ENCODE data around the gene SLC12A3.
"Not testable (repeated sequence)": the region's sequence is repeated elsewhere in the genome, so short reads cannot be mapped to it uniquely, and the experiment has no call there.

Gene SLC12A3

GRCh38 chr16:56931892-56932720, 67.1 kb downstream of the SLC12A3 start, which contains the start of gene HERPUD1:
Gene HERPUD1 (plus strand): TSS chr16:56932142. CDS start chr16:56932245, 103 bp downstream.
- H3K36me3 ChIP-seq (ENCODE audit: insufficient read depth): peaks cover 26% of the 10 kb centered on the region; the same call in 1 of the 2 replicates
- peak within 1 kb of the TSS; percentile 36; the same call in 1 of the 2 replicates for H2AFZ ChIP-seq (ENCODE audit: low read depth)
- H3K4me3 ChIP-seq (IDR thresholded peaks at IDR 0.05; ENCODE audit: insufficient read depth, low read depth, low read length): no peak within 1 kb of the TSS
- H3K27me3 ChIP-seq (ENCODE audit: insufficient read depth, low read depth): no peaks in the 10 kb centered on the region
- peaks cover 18% of the 10 kb centered on the region; the same call in 1 of the 2 replicates for H4K20me1 ChIP-seq (ENCODE audit: insufficient read depth)
- no peak for TF ChIP-seq CTCF (conservative IDR thresholded peaks at IDR 0.05; ENCODE audit: low read depth, low read length)
- peaks cover 50% of the 10 kb centered on the region for H3K4me1 ChIP-seq (ENCODE audit: low read depth, poor library complexity, severe bottlenecking)
- peak within 1 kb of the TSS; percentile 100 for H3K4me2 ChIP-seq
- peak within 1 kb of the TSS; percentile 99 for H3K9ac ChIP-seq
- H3K79me2 ChIP-seq (ENCODE audit: insufficient read depth, low read depth): peaks cover 51% of the 10 kb centered on the region
- H3K27ac ChIP-seq: peak within 1 kb of the TSS; percentile 97

- Histone ChIP-seq H3K9ac (peak overlapping the region; percentile 99), H3K4me3 (IDR thresholded peaks at IDR 0.05; ENCODE audit: insufficient read depth, low read depth, low read length) (no peak overlapping the region), H3K27ac (peak overlapping the region; percentile 97), H3K4me1 (ENCODE audit: low read depth, poor library complexity, severe bottlenecking) (peaks cover 50% of the 10 kb centered on the region), H3K36me3 (ENCODE audit: insufficient read depth) (peaks cover 35% of the 10 kb centered on the region; the same call in 1 of the 2 replicates), H3K4me2 (peak overlapping the region; percentile 100), H3K79me2 (ENCODE audit: insufficient read depth, low read depth) (peaks cover 60% of the 10 kb centered on the region), H3K27me3 (ENCODE audit: insufficient read depth, low read depth) (no peaks in the 10 kb centered on the region), H2AFZ (ENCODE audit: low read depth) (no peak overlapping the region), H4K20me1 (ENCODE audit: insufficient read depth) (peaks cover 18% of the 10 kb centered on the region; the same call in 1 of the 2 replicates)
- TF ChIP-seq CTCF (conservative IDR thresholded peaks at IDR 0.05; ENCODE audit: low read depth, low read length): no peak
These were observed 68.0 kb downstream of the SLC12A3 start for GRCh38 chr16:56932721-56933619.

- Histone ChIP-seq H2AFZ (ENCODE audit: low read depth) (no peak overlapping the region), H3K27ac (peak overlapping the region; percentile 97), H4K20me1 (ENCODE audit: insufficient read depth) (peaks cover 18% of the 10 kb centered on the region; the same call in 1 of the 2 replicates), H3K4me3 (IDR thresholded peaks at IDR 0.05; ENCODE audit: insufficient read depth, low read depth, low read length) (no peak overlapping the region), H3K9ac (peak overlapping the region; percentile 99), H3K4me1 (ENCODE audit: low read depth, poor library complexity, severe bottlenecking) (peaks cover 59% of the 10 kb centered on the region), H3K27me3 (ENCODE audit: insufficient read depth, low read depth) (no peaks in the 10 kb centered on the region), H3K4me2 (peak overlapping the region; percentile 100), H3K36me3 (ENCODE audit: insufficient read depth) (peaks cover 39% of the 10 kb centered on the region; the same call in 1 of the 2 replicates), H3K79me2 (ENCODE audit: insufficient read depth, low read depth) (peaks cover 70% of the 10 kb centered on the region)
- TF ChIP-seq CTCF (conservative IDR thresholded peaks at IDR 0.05; ENCODE audit: low read depth, low read length): no peak
These were observed 69.0 kb downstream of the SLC12A3 start for GRCh38 chr16:56933828-56934598.

GRCh38 chr16:56934599-56935145, 69.7 kb downstream of the SLC12A3 start:
- H3K36me3 ChIP-seq (ENCODE audit: insufficient read depth): peaks cover 46% of the 10 kb centered on the region
- peak overlapping the region; percentile 97 for H3K27ac ChIP-seq

More at GRCh38 chr16:56934599-56935145, 69.7 kb downstream of the SLC12A3 start:
- Histone ChIP-seq H3K4me1 (ENCODE audit: low read depth, poor library complexity, severe bottlenecking) (peaks cover 64% of the 10 kb centered on the region), H3K9ac (peak overlapping the region; percentile 99), H3K4me2 (peak overlapping the region; percentile 100), H3K79me2 (ENCODE audit: insufficient read depth, low read depth) (peaks cover 77% of the 10 kb centered on the region), H4K20me1 (ENCODE audit: insufficient read depth) (peaks cover 18% of the 10 kb centered on the region; the same call in 1 of the 2 replicates)
- H3K4me3 ChIP-seq (IDR thresholded peaks at IDR 0.05; ENCODE audit: insufficient read depth, low read depth, low read length); H2AFZ ChIP-seq (ENCODE audit: low read depth); H3K27me3 ChIP-seq (ENCODE audit: insufficient read depth, low read depth): not testable (repeated sequence)
